Activated T-helper 17 cell treated with anti-CD3 and anti-CD28 coated beads, Interleukin-2, amount 50 U/mL, for 72 hours (primary cell): ENCODE results near the gene MAST2. TPM values are rescaled to one million over a fixed set of nuclear protein-coding genes. Genes with fewer than 3 reads are reported as not detected.
"Not testable (repeated sequence)": the region's sequence is repeated elsewhere in the genome, so short reads cannot be mapped to it uniquely, and the experiment has no call there.

ENCODE experiments used
- ATAC-seq: fragments of 150-1000 bp; cut with Tn5 transposase; replicated peaks from 2 replicates; pipeline ENCODE4 v1.10.0; 2021; ENCODE audit warnings: mild to moderate bottlenecking, moderate library complexity
- H3K27ac Mint-ChIP-seq: one replicate; pipeline ENCODE4 v1.8.0; 2022; ENCODE audit warnings: mixed read lengths
- H3K27me3 Mint-ChIP-seq: one replicate; pipeline ENCODE4 v1.8.0; 2022; ENCODE audit warnings: mixed read lengths
- H3K36me3 Mint-ChIP-seq: one replicate; pipeline ENCODE4 v1.8.0; 2022; ENCODE audit warnings: low read depth, mild to moderate bottlenecking, mixed read lengths
- H3K4me1 Mint-ChIP-seq: one replicate; pipeline ENCODE4 v1.8.0; 2022; ENCODE audit warnings: mixed read lengths
- H3K4me3 Mint-ChIP-seq: one replicate; pipeline ENCODE4 v1.8.0; 2022; ENCODE audit warnings: mild to moderate bottlenecking, mixed read lengths
- H3K9me3 Mint-ChIP-seq: one replicate; pipeline ENCODE4 v1.8.0; 2022; ENCODE audit warnings: mixed read lengths
- total RNA-seq, 2 donors: library from RNA; stranded (reverse); gene quantifications; one replicate each; pipeline ENCODE4 v1.2.3, GENCODE V29; 2022

MAST2 gene
- total RNA-seq, 2 donors from 2014 or later = 24.4 to 29.8 TPM

GRCh38 chr1:45913731-45914501 lies 110.5 kb downstream of the MAST2 start:
- no peaks in the 10 kb centered on the region for H3K27me3 Mint-ChIP-seq
- peak overlapping the region; percentile 41 for H3K4me3 Mint-ChIP-seq
- ATAC-seq = no peak
- no peaks in the 10 kb centered on the region for H3K9me3 Mint-ChIP-seq
- no peaks in the 10 kb centered on the region for H3K36me3 Mint-ChIP-seq
- peaks cover 10% of the 10 kb centered on the region for H3K4me1 Mint-ChIP-seq
- peak overlapping the region; percentile 35 for H3K27ac Mint-ChIP-seq

GRCh38 chr1:45914836-45915235 lies 111.4 kb downstream of the MAST2 start:
- no peak overlapping the region for H3K27ac Mint-ChIP-seq
- peaks cover 10% of the 10 kb centered on the region for H3K4me1 Mint-ChIP-seq
- H3K4me3 Mint-ChIP-seq = no peak overlapping the region
- no peaks in the 10 kb centered on the region for H3K36me3 Mint-ChIP-seq
- no peaks in the 10 kb centered on the region for H3K27me3 Mint-ChIP-seq
- ATAC-seq = no peak
- no peaks in the 10 kb centered on the region for H3K9me3 Mint-ChIP-seq

GRCh38 chr1:45922374-45922773 lies 119.0 kb downstream of the MAST2 start:
- ATAC-seq = no peak
- no peaks in the 10 kb centered on the region for H3K9me3 Mint-ChIP-seq
- H3K27me3 Mint-ChIP-seq = no peaks in the 10 kb centered on the region
- no peak overlapping the region for H3K27ac Mint-ChIP-seq
- H3K4me1 Mint-ChIP-seq = no peaks in the 10 kb centered on the region
- no peak overlapping the region for H3K4me3 Mint-ChIP-seq
- H3K36me3 Mint-ChIP-seq = no peaks in the 10 kb centered on the region

- no peak for ATAC-seq
- Mint-ChIP-seq H3K4me1 (no peaks in the 10 kb centered on the region), H3K27ac (no peak overlapping the region), H3K36me3 (no peaks in the 10 kb centered on the region), H3K9me3 (no peaks in the 10 kb centered on the region), H3K27me3 (no peaks in the 10 kb centered on the region), H3K4me3 (no peak overlapping the region)
These were observed 119.4 kb downstream of the MAST2 start for GRCh38 chr1:45922813-45923212.

- H3K4me1 Mint-ChIP-seq = no peaks in the 10 kb centered on the region
- H3K36me3 Mint-ChIP-seq = no peaks in the 10 kb centered on the region
- H3K4me3 Mint-ChIP-seq = no peak overlapping the region
- ATAC-seq = no peak
- H3K9me3 Mint-ChIP-seq = no peaks in the 10 kb centered on the region
- no peaks in the 10 kb centered on the region for H3K27me3 Mint-ChIP-seq
- no peak overlapping the region for H3K27ac Mint-ChIP-seq
These were observed 119.9 kb downstream of the MAST2 start for GRCh38 chr1:45923343-45923742.

GRCh38 chr1:45924736-45925135 lies 121.3 kb downstream of the MAST2 start:
- H3K4me1 Mint-ChIP-seq = peaks cover 10% of the 10 kb centered on the region
- H3K27me3 Mint-ChIP-seq = no peaks in the 10 kb centered on the region
- H3K4me3 Mint-ChIP-seq = no peak overlapping the region
- no peaks in the 10 kb centered on the region for H3K9me3 Mint-ChIP-seq
- H3K27ac Mint-ChIP-seq = no peak overlapping the region
- no peaks in the 10 kb centered on the region for H3K36me3 Mint-ChIP-seq
- no peak for ATAC-seq

GRCh38 chr1:45925728-45926287 lies 122.4 kb downstream of the MAST2 start:
- ATAC-seq = no peak
- Mint-ChIP-seq H3K27me3 (no peaks in the 10 kb centered on the region), H3K4me3 (no peak overlapping the region), H3K9me3 (no peaks in the 10 kb centered on the region), H3K27ac (no peak overlapping the region), H3K4me1 (peaks cover 10% of the 10 kb centered on the region), H3K36me3 (no peaks in the 10 kb centered on the region)

- H3K4me3 Mint-ChIP-seq = no peak overlapping the region
- H3K9me3 Mint-ChIP-seq = no peaks in the 10 kb centered on the region
- peaks cover 10% of the 10 kb centered on the region for H3K4me1 Mint-ChIP-seq
- no peaks in the 10 kb centered on the region for H3K27me3 Mint-ChIP-seq
- no peak overlapping the region for H3K27ac Mint-ChIP-seq
- ATAC-seq = no peak
- no peaks in the 10 kb centered on the region for H3K36me3 Mint-ChIP-seq
These were observed 122.9 kb downstream of the MAST2 start for GRCh38 chr1:45926330-45926729.

- ATAC-seq, H3K36me3 Mint-ChIP-seq, H3K9me3 Mint-ChIP-seq, H3K4me3 Mint-ChIP-seq, H3K27ac Mint-ChIP-seq, H3K27me3 Mint-ChIP-seq, H3K4me1 Mint-ChIP-seq: not testable (repeated sequence)
These were observed 124.0 kb downstream of the MAST2 start for GRCh38 chr1:45927231-45927915.

- no peak overlapping the region for H3K4me3 Mint-ChIP-seq
- H3K9me3 Mint-ChIP-seq = no peaks in the 10 kb centered on the region
- no peak for ATAC-seq
- H3K27me3 Mint-ChIP-seq = no peaks in the 10 kb centered on the region
- H3K27ac Mint-ChIP-seq = peak overlapping the region; percentile 58
- H3K36me3 Mint-ChIP-seq = no peaks in the 10 kb centered on the region
- peaks cover 10% of the 10 kb centered on the region for H3K4me1 Mint-ChIP-seq
These were observed 125.2 kb downstream of the MAST2 start for GRCh38 chr1:45928486-45929205.

- peaks cover 10% of the 10 kb centered on the region for H3K4me1 Mint-ChIP-seq
- H3K27ac Mint-ChIP-seq = peak overlapping the region; percentile 58
- no peaks in the 10 kb centered on the region for H3K27me3 Mint-ChIP-seq
- H3K36me3 Mint-ChIP-seq = no peaks in the 10 kb centered on the region
- H3K9me3 Mint-ChIP-seq = no peaks in the 10 kb centered on the region
- ATAC-seq = no peak
- no peak overlapping the region for H3K4me3 Mint-ChIP-seq
These were observed 125.9 kb downstream of the MAST2 start for GRCh38 chr1:45929257-45929687.

GRCh38 chr1:45930258-45931150 lies 127.1 kb downstream of the MAST2 start:
- Mint-ChIP-seq H3K27ac (no peak overlapping the region), H3K4me1 (peaks cover 10% of the 10 kb centered on the region), H3K4me3 (no peak overlapping the region), H3K9me3 (no peaks in the 10 kb centered on the region), H3K27me3 (no peaks in the 10 kb centered on the region), H3K36me3 (no peaks in the 10 kb centered on the region)
- ATAC-seq = no peak

- H3K27ac Mint-ChIP-seq, H3K27me3 Mint-ChIP-seq, H3K9me3 Mint-ChIP-seq, H3K4me1 Mint-ChIP-seq, H3K4me3 Mint-ChIP-seq, H3K36me3 Mint-ChIP-seq, ATAC-seq: not testable (repeated sequence)
These were observed 128.8 kb downstream of the MAST2 start for GRCh38 chr1:45932205-45932604.

- H3K27me3 Mint-ChIP-seq = no peaks in the 10 kb centered on the region
- H3K4me3 Mint-ChIP-seq = no peak overlapping the region
- H3K36me3 Mint-ChIP-seq = no peaks in the 10 kb centered on the region
- ATAC-seq = no peak
- H3K27ac Mint-ChIP-seq = no peak overlapping the region
- H3K4me1 Mint-ChIP-seq = no peaks in the 10 kb centered on the region
- H3K9me3 Mint-ChIP-seq = no peaks in the 10 kb centered on the region
These were observed 131.5 kb downstream of the MAST2 start for GRCh38 chr1:45934947-45935346.
